Astrocyte (in vitro differentiated cells and primary cell): ENCODE measurements around the gene ENOX1. TPM values are rescaled to one million over a fixed set of nuclear protein-coding genes. Genes with fewer than 3 reads are reported as not detected.

ENCODE experiments used
- DNase-seq: peaks from one replicate; pipeline ENCODE4 v3.0.0-alpha.2; 2010; ENCODE audit warnings: low read depth
- FAIRE-seq: peaks from 2 replicates; lab custom pipeline; 2011; peaks lifted over from hg19 to GRCh38; lab: Jason Lieb, UNC
- H2AFZ ChIP-seq: 2 replicates; pipeline ENCODE4 v1.6.0; 2012; ENCODE audit warnings: low read depth, low read length, inconsistent platforms
- H3K27ac ChIP-seq: 2 replicates; pipeline ENCODE4 v1.5.1; 2011; ENCODE audit warnings: low read depth, low read length, inconsistent platforms
- H3K27me3 ChIP-seq: 2 replicates; pipeline ENCODE4 v1.6.0; 2011; ENCODE audit warnings: low read length, inconsistent platforms; ENCODE audit not compliant: insufficient read depth
- H3K36me3 ChIP-seq: 2 replicates; pipeline ENCODE4 v1.5.1; 2011; ENCODE audit warnings: low read length, inconsistent platforms; ENCODE audit not compliant: insufficient read depth
- H3K4me1 ChIP-seq: 2 replicates; pipeline ENCODE4 v1.5.1; 2011; ENCODE audit warnings: low read length, inconsistent platforms; ENCODE audit not compliant: insufficient read depth
- H3K4me2 ChIP-seq: 2 replicates; pipeline ENCODE4 v1.6.0; 2012; ENCODE audit warnings: low read length, inconsistent platforms
- H3K4me3 ChIP-seq: 2 replicates; pipeline ENCODE4 v1.5.1; 2011; ENCODE audit warnings: low read depth, mild to moderate bottlenecking, low read length, inconsistent platforms; ENCODE audit not compliant: insufficient read depth
- H3K79me2 ChIP-seq: 2 replicates; pipeline ENCODE4 v1.6.0; 2012; ENCODE audit warnings: mild to moderate bottlenecking, low read length, inconsistent platforms; ENCODE audit not compliant: insufficient read depth
- H3K9ac ChIP-seq: 2 replicates; pipeline ENCODE4 v1.6.0; 2012; ENCODE audit warnings: mild to moderate bottlenecking, low read length, inconsistent platforms
- H3K9me3 ChIP-seq: 2 replicates; pipeline ENCODE4 v1.5.1; 2012; ENCODE audit warnings: low read depth, mild to moderate bottlenecking, low read length, inconsistent platforms; ENCODE audit not compliant: insufficient read depth
- H4K20me1 ChIP-seq: 2 replicates; pipeline ENCODE4 v1.6.0; 2012; ENCODE audit warnings: low read length, inconsistent platforms; ENCODE audit not compliant: insufficient read depth
- H3K27ac Mint-ChIP-seq: one replicate; pipeline ENCODE4 v1.8.0; 2021; ENCODE audit warnings: mild to moderate bottlenecking, mixed read lengths; ENCODE audit not compliant: unreplicated experiment
- H3K27me3 Mint-ChIP-seq: one replicate; pipeline ENCODE4 v1.8.0; 2021; ENCODE audit warnings: low read depth, mixed read lengths; ENCODE audit not compliant: unreplicated experiment
- H3K36me3 Mint-ChIP-seq: one replicate; pipeline ENCODE4 v1.8.0; 2021; ENCODE audit warnings: low read depth, mixed read lengths; ENCODE audit not compliant: unreplicated experiment
- H3K4me1 Mint-ChIP-seq: one replicate; pipeline ENCODE4 v1.8.0; 2021; ENCODE audit warnings: low read depth, mixed read lengths; ENCODE audit not compliant: unreplicated experiment
- H3K4me3 Mint-ChIP-seq: one replicate; pipeline ENCODE4 v1.8.0; 2021; ENCODE audit warnings: mild to moderate bottlenecking, moderate library complexity, mixed read lengths; ENCODE audit not compliant: unreplicated experiment
- H3K9me3 Mint-ChIP-seq: one replicate; pipeline ENCODE4 v1.8.0; 2021; ENCODE audit warnings: mild to moderate bottlenecking, mixed read lengths; ENCODE audit not compliant: unreplicated experiment
- CTCF ChIP-seq: IDR thresholded peaks from 2 replicates; pipeline ENCODE4 v1.5.1; 2011; ENCODE audit warnings: low read depth, mild to moderate bottlenecking, inconsistent platforms, low read length, moderate library complexity; ENCODE audit not compliant: insufficient read depth
- EZH2 ChIP-seq: IDR thresholded peaks from 2 replicates; pipeline ENCODE4 v1.6.1; 2012; ENCODE audit warnings: mild to moderate bottlenecking, low read length, inconsistent platforms; ENCODE audit not compliant: insufficient read depth
- total RNA-seq: library from RNA; stranded (reverse); gene quantifications from 2 replicates; pipeline ENCODE4 v1.2.1, GENCODE V29; 2021

ENOX1 gene
- total RNA-seq, 1 donor from 2014 or later, result 2.3 TPM

- Histone ChIP-seq H3K36me3 (no peaks in the 10 kb centered on the region), H3K9me3 (peaks cover 3% of the 10 kb centered on the region), H3K4me2 (no peak overlapping the region), H3K79me2 (no peaks in the 10 kb centered on the region), H3K9ac (no peak overlapping the region), H2AFZ (no peak overlapping the region), H3K4me1 (no peaks in the 10 kb centered on the region), H3K27me3 (no peaks in the 10 kb centered on the region), H3K4me3 (no peak overlapping the region), H3K27ac (no peak overlapping the region), H4K20me1 (no peaks in the 10 kb centered on the region)
- no peak for FAIRE-seq
- Mint-ChIP-seq H3K4me3 (no peak overlapping the region), H3K4me1 (no peaks in the 10 kb centered on the region), H3K36me3 (no peaks in the 10 kb centered on the region), H3K9me3 (peaks cover 5% of the 10 kb centered on the region), H3K27me3 (no peaks in the 10 kb centered on the region), H3K27ac (no peak overlapping the region)
- no peak for DNase-seq
- no peak for TF ChIP-seq EZH2
- TF ChIP-seq CTCF, result no peak
Measured at GRCh38 chr13:43537124-43537523, 249.6 kb downstream of the ENOX1 start.

DNA sequence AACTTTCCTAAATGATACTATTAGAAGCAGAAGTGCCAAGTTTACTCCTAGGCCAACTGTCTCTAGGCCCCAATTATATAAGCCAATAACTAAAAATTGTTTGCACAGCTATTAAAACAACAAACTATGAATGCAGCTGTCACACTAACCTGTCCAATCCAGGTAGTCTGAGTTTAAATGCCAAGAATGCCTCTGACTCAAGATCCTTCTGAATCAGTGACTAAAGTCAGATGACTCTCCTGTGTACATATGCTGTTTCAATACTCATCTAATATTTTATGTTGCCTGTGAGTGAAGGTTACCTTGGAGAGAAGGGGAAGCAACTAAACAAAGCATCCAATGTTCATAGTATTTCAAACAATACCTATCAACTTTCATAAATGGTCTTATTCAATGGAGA, 257.0 kb downstream of the ENOX1 start:
- TF ChIP-seq CTCF, result no peak
- TF ChIP-seq EZH2, result no peak
- Histone ChIP-seq H3K27me3 (no peaks in the 10 kb centered on the region), H2AFZ (no peak overlapping the region), H3K4me2 (no peak overlapping the region), H3K36me3 (no peaks in the 10 kb centered on the region), H3K9me3 (no peaks in the 10 kb centered on the region), H3K4me3 (no peak overlapping the region), H3K9ac (no peak overlapping the region), H3K27ac (no peak overlapping the region), H3K4me1 (no peaks in the 10 kb centered on the region), H4K20me1 (no peaks in the 10 kb centered on the region), H3K79me2 (no peaks in the 10 kb centered on the region)
- no peak for FAIRE-seq
- DNase-seq, result no peak
- H3K9me3 Mint-ChIP-seq, result peaks cover 2% of the 10 kb centered on the region
- peaks cover 3% of the 10 kb centered on the region for H3K4me1 Mint-ChIP-seq
- H3K27ac Mint-ChIP-seq, result no peak overlapping the region
- H3K4me3 Mint-ChIP-seq, result no peak overlapping the region
- no peaks in the 10 kb centered on the region for H3K36me3 Mint-ChIP-seq
- H3K27me3 Mint-ChIP-seq, result peaks cover under 1% of the 10 kb centered on the region

GRCh38 chr13:43528992-43529391, 257.8 kb downstream of the ENOX1 start:
- Histone ChIP-seq H3K4me1 (no peaks in the 10 kb centered on the region), H4K20me1 (no peaks in the 10 kb centered on the region), H3K9me3 (no peaks in the 10 kb centered on the region), H3K4me2 (no peak overlapping the region), H3K36me3 (no peaks in the 10 kb centered on the region), H2AFZ (no peak overlapping the region), H3K79me2 (no peaks in the 10 kb centered on the region), H3K27ac (no peak overlapping the region), H3K9ac (no peak overlapping the region), H3K27me3 (no peaks in the 10 kb centered on the region), H3K4me3 (no peak overlapping the region)
- TF ChIP-seq EZH2 (no peak), CTCF (no peak)
- Mint-ChIP-seq H3K4me3 (no peak overlapping the region), H3K4me1 (peaks cover 3% of the 10 kb centered on the region), H3K27me3 (peaks cover 8% of the 10 kb centered on the region), H3K36me3 (no peaks in the 10 kb centered on the region), H3K9me3 (peaks cover 6% of the 10 kb centered on the region), H3K27ac (peak overlapping the region; percentile 30)
- FAIRE-seq, result no peak
- no peak for DNase-seq
